Measurements from ENCODE around the gene SRL.

DNA sequence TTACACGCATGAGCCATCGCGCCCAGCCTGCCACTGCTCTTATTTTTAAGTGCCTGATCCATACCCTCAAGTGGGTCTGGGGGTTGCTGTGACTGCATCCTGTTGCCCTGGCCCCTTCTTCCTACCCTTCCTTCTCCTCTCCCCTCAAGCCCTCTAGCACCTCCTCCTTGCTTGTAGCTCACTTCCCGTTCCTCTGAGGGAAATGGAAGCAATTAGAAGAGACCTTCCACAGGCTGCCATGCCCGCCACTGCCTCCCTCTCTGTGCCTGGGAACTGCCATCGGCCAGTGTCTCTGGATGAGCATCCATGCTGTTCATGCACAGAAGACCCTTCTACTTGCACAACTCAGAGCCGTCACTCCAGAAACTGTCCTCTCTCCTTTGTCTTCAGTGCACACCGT is 41.6 kb upstream of the SRL start:
- TF ChIP-seq CTCF (IDR thresholded peaks at IDR 0.05; ENCODE audit: poor library complexity) (no peak), EZH2 (IDR thresholded peaks at IDR 0.05; ENCODE audit: borderline replicate concordance) (no peak), EZH2phosphoT487 (IDR thresholded peaks at IDR 0.05; ENCODE audit: low read depth, severe bottlenecking, unreplicated experiment) (no peak)

Data from hepatocyte (in vitro differentiated cells).